ENCODE data around the gene C6orf62.
A peak's percentile ranks its signal among the peaks of the same experiment; 100 is the strongest.
"Not testable (repeated sequence)": the region's sequence is repeated elsewhere in the genome, so short reads cannot be mapped to it uniquely, and the experiment has no call there.

C6orf62 gene

DNA sequence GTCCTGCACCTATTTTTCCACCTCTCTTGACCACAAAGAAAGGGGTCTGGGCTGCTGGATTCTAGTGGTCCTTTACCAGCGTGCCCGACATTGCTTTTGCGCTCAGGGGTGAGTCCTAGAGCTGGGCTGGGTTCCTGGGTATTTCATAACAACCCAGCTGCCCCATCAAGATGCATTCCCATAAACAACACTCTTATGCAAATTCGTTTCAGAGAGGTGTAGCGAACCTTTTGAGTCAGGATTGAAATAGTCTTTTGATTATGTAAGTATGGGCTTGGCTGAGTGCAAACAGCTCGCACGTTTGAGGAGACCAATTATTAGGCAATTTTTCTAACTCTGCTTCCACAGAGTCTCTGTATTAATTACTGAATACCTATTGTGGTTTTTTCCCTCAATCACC is 38.4 kb downstream of the C6orf62 start:
- Mint-ChIP-seq H3K4me3 (no peak overlapping the region), H3K27me3 (no peaks in the 10 kb centered on the region), H3K27ac (no peak overlapping the region), H3K9me3 (no peaks in the 10 kb centered on the region), H3K4me1 (ENCODE audit: low read depth) (no peaks in the 10 kb centered on the region), H3K36me3 (ENCODE audit: low read depth) (peaks cover 13% of the 10 kb centered on the region)
- intact Hi-C loops (cut with micrococcal nuclease), result no loop called here

- H3K9me3 Mint-ChIP-seq; H3K27me3 Mint-ChIP-seq; intact Hi-C loops (cut with micrococcal nuclease); H3K4me3 Mint-ChIP-seq; H3K4me1 Mint-ChIP-seq (ENCODE audit: low read depth); H3K27ac Mint-ChIP-seq: not testable (repeated sequence)
- peaks cover 18% of the 10 kb centered on the region for H3K36me3 Mint-ChIP-seq (ENCODE audit: low read depth)
Measured at GRCh38 chr6:24678792-24679352, 40.1 kb downstream of the C6orf62 start.

GRCh38 chr6:24673625-24674024 is 45.3 kb downstream of the C6orf62 start:
- Mint-ChIP-seq H3K27me3 (no peaks in the 10 kb centered on the region), H3K27ac (no peak overlapping the region), H3K36me3 (ENCODE audit: low read depth) (peaks cover 15% of the 10 kb centered on the region), H3K9me3 (no peaks in the 10 kb centered on the region), H3K4me1 (ENCODE audit: low read depth) (peaks cover 7% of the 10 kb centered on the region), H3K4me3 (no peak overlapping the region)
- intact Hi-C loops (cut with micrococcal nuclease), result no loop called here

GRCh38 chr6:24672620-24673182 is 46.3 kb downstream of the C6orf62 start:
- peaks cover 15% of the 10 kb centered on the region for H3K36me3 Mint-ChIP-seq (ENCODE audit: low read depth)
- H3K9me3 Mint-ChIP-seq, result no peaks in the 10 kb centered on the region
- H3K27me3 Mint-ChIP-seq, result no peaks in the 10 kb centered on the region
- peaks cover 15% of the 10 kb centered on the region for H3K4me1 Mint-ChIP-seq (ENCODE audit: low read depth)
- no peak overlapping the region for H3K4me3 Mint-ChIP-seq
- H3K27ac Mint-ChIP-seq, result no peak overlapping the region
- intact Hi-C loops (cut with micrococcal nuclease), result no loop called here

- peaks cover 23% of the 10 kb centered on the region for H3K4me1 Mint-ChIP-seq (ENCODE audit: low read depth)
- H3K27me3 Mint-ChIP-seq; intact Hi-C loops (cut with micrococcal nuclease); H3K9me3 Mint-ChIP-seq; H3K27ac Mint-ChIP-seq; H3K4me3 Mint-ChIP-seq: not testable (repeated sequence)
- H3K36me3 Mint-ChIP-seq (ENCODE audit: low read depth), result peaks cover 28% of the 10 kb centered on the region
Measured at GRCh38 chr6:24671077-24671476, 47.9 kb downstream of the C6orf62 start.

DNA sequence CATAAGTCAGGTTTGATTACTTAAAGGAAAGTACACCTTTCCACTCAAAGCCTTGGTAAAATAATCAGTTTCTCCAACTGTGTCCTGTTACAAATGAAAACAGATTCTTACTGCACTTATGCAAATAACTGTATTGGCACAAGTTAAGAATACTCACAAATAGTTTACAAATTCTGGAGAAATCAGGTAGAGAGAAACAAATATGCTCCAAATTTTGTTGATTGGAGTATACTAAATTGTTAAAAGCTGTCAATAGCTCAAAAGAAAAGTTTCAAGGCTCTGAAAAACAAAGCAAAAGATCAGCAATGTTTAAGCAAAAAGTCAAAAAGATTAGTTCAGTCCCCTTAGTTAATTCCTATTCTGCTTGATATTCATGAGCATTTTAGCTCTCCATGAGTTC is 48.5 kb downstream of the C6orf62 start:
- H3K36me3 Mint-ChIP-seq (ENCODE audit: low read depth), result peaks cover 30% of the 10 kb centered on the region
- H3K27me3 Mint-ChIP-seq; H3K27ac Mint-ChIP-seq; H3K4me3 Mint-ChIP-seq; H3K9me3 Mint-ChIP-seq; intact Hi-C loops (cut with micrococcal nuclease): not testable (repeated sequence)
- H3K4me1 Mint-ChIP-seq (ENCODE audit: low read depth), result peaks cover 28% of the 10 kb centered on the region

GRCh38 chr6:24668997-24669361 is 50.0 kb downstream of the C6orf62 start:
- no peaks in the 10 kb centered on the region for H3K27me3 Mint-ChIP-seq
- intact Hi-C loops (cut with micrococcal nuclease), result no loop called here
- peak overlapping the region; percentile 11 for H3K4me3 Mint-ChIP-seq
- H3K9me3 Mint-ChIP-seq, result no peaks in the 10 kb centered on the region
- H3K36me3 Mint-ChIP-seq (ENCODE audit: low read depth), result peaks cover 35% of the 10 kb centered on the region
- peak overlapping the region; percentile 5 for H3K27ac Mint-ChIP-seq
- H3K4me1 Mint-ChIP-seq (ENCODE audit: low read depth), result peaks cover 41% of the 10 kb centered on the region

GRCh38 chr6:24668066-24668996 is 50.6 kb downstream of the C6orf62 start:
- intact Hi-C loops (cut with micrococcal nuclease); H3K27me3 Mint-ChIP-seq; H3K9me3 Mint-ChIP-seq: not testable (repeated sequence)
- H3K27ac Mint-ChIP-seq, result peak overlapping the region; percentile 5
- peaks cover 48% of the 10 kb centered on the region for H3K4me1 Mint-ChIP-seq (ENCODE audit: low read depth)
- peak overlapping the region; percentile 94 for H3K4me3 Mint-ChIP-seq
- peaks cover 37% of the 10 kb centered on the region for H3K36me3 Mint-ChIP-seq (ENCODE audit: low read depth)

DNA sequence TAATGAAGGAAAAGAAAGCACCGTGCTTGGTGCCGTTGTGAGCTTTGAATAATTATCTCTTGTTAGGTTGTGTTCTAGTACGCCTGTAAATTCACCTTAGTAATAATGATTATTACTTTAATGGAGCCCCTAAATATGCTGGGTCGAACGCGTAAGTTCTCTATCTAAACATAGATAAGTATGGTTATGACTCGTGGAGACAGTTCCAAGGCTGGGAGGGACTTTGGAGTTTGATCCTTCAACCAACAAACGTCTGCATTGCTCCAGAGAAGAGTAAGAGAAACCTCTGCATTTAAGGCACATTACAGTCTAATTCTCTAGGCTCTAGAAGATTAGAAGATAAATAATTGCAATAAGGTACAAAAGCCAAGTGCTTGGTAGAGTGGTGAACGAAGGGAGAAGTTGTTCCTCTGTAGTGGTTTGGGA is 51.6 kb downstream of the C6orf62 start:
- Mint-ChIP-seq H3K27ac (peak overlapping the region; percentile 88), H3K9me3 (no peaks in the 10 kb centered on the region), H3K4me1 (ENCODE audit: low read depth) (peaks cover 55% of the 10 kb centered on the region), H3K4me3 (peak overlapping the region; percentile 94), H3K36me3 (ENCODE audit: low read depth) (peaks cover 46% of the 10 kb centered on the region), H3K27me3 (no peaks in the 10 kb centered on the region)
- intact Hi-C loops (cut with micrococcal nuclease), result loop anchor here (2.0 kb wide), 1 partner anchor 53 kb away; no protein-coding TSS in a partner anchor

GRCh38 chr6:24666641-24667377 is 52.1 kb downstream of the C6orf62 start, which contains the start of the genes ACOT13 and TDP2:
Gene ACOT13 (plus strand): TSS chr6:24667077. CDS start chr6:24667264, 187 bp downstream.
Gene TDP2 (minus strand): TSS chr6:24666899. CDS start chr6:24666862, 37 bp downstream.
- H3K36me3 Mint-ChIP-seq (ENCODE audit: low read depth), result peaks cover 52% of the 10 kb centered on the region
- intact Hi-C loops (cut with micrococcal nuclease), result loop anchor here (2.0 kb wide), 1 partner anchor 54 kb away; no protein-coding TSS in a partner anchor
- H3K4me1 Mint-ChIP-seq (ENCODE audit: low read depth), result peaks cover 60% of the 10 kb centered on the region

GRCh38 chr6:24666097-24666640 is 52.8 kb downstream of the C6orf62 start:
- intact Hi-C loops (cut with micrococcal nuclease), result loop anchor here (2.0 kb wide), 1 partner anchor 55 kb away; no protein-coding TSS in a partner anchor
- no peaks in the 10 kb centered on the region for H3K9me3 Mint-ChIP-seq
- peaks cover 62% of the 10 kb centered on the region for H3K4me1 Mint-ChIP-seq (ENCODE audit: low read depth)

More at GRCh38 chr6:24666641-24667377, 52.1 kb downstream of the C6orf62 start, which contains the start of the genes ACOT13 and TDP2:
- Mint-ChIP-seq H3K9me3 (no peaks in the 10 kb centered on the region), H3K27me3 (no peaks in the 10 kb centered on the region), H3K27ac (peak within 1 kb of the TSS; percentile 88), H3K4me3 (peak within 1 kb of the TSS; percentile 94)

GRCh38 chr6:24664046-24664987 is 54.6 kb downstream of the C6orf62 start:
- Mint-ChIP-seq H3K9me3 (no peaks in the 10 kb centered on the region), H3K4me3 (peak overlapping the region; percentile 27), H3K27me3 (no peaks in the 10 kb centered on the region), H3K4me1 (ENCODE audit: low read depth) (peaks cover 67% of the 10 kb centered on the region), H3K27ac (peak overlapping the region; percentile 88), H3K36me3 (ENCODE audit: low read depth) (peaks cover 58% of the 10 kb centered on the region)
- intact Hi-C loops (cut with micrococcal nuclease), result no loop called here

More at GRCh38 chr6:24666097-24666640, 52.8 kb downstream of the C6orf62 start:
- Mint-ChIP-seq H3K36me3 (ENCODE audit: low read depth) (peaks cover 59% of the 10 kb centered on the region), H3K27ac (peak overlapping the region; percentile 88), H3K4me3 (peak overlapping the region; percentile 94), H3K27me3 (no peaks in the 10 kb centered on the region)
